ENCODE results near the gene TOLLIP.
"Not testable (repeated sequence)": the region's sequence is repeated elsewhere in the genome, so short reads cannot be mapped to it uniquely, and the experiment has no call there.

TOLLIP gene

GRCh38 chr11:1261241-1262071 lies 48.0 kb downstream of the TOLLIP start:
- no peak for DNase-seq

GRCh38 chr11:1260620-1261019 lies 48.8 kb downstream of the TOLLIP start:
- no peak for DNase-seq

GRCh38 chr11:1260023-1260501 lies 49.4 kb downstream of the TOLLIP start:
- no peak for DNase-seq

GRCh38 chr11:1259561-1259960 lies 49.9 kb downstream of the TOLLIP start:
- no peak for DNase-seq

GRCh38 chr11:1259076-1259461 lies 50.4 kb downstream of the TOLLIP start:
- no peak for DNase-seq

GRCh38 chr11:1258401-1259075 lies 50.9 kb downstream of the TOLLIP start:
- DNase-seq, result no peak

GRCh38 chr11:1257916-1258315 lies 51.5 kb downstream of the TOLLIP start:
- DNase-seq, result no peak

GRCh38 chr11:1257366-1257765 lies 52.1 kb downstream of the TOLLIP start:
- no peak for DNase-seq

GRCh38 chr11:1256257-1257045 lies 53.0 kb downstream of the TOLLIP start:
- DNase-seq, result no peak

GRCh38 chr11:1255151-1255550 lies 54.3 kb downstream of the TOLLIP start:
- DNase-seq, result no peak

GRCh38 chr11:1254733-1255132 lies 54.7 kb downstream of the TOLLIP start:
- DNase-seq, result no peak

- no peak for DNase-seq
These were observed 55.3 kb downstream of the TOLLIP start for GRCh38 chr11:1254086-1254648.

- no peak for DNase-seq
These were observed 56.3 kb downstream of the TOLLIP start for GRCh38 chr11:1253103-1253485.

- no peak for DNase-seq
These were observed 56.9 kb downstream of the TOLLIP start for GRCh38 chr11:1252371-1253102.

GRCh38 chr11:1251236-1251770 lies 58.1 kb downstream of the TOLLIP start:
- DNase-seq, result no peak

- not testable (repeated sequence) for DNase-seq
These were observed 59.0 kb downstream of the TOLLIP start for GRCh38 chr11:1250411-1250810.

GRCh38 chr11:1248951-1249350 lies 60.5 kb downstream of the TOLLIP start:
- DNase-seq, result not testable (repeated sequence)

GRCh38 chr11:1247026-1247425 lies 62.4 kb downstream of the TOLLIP start:
- DNase-seq, result not testable (repeated sequence)

GRCh38 chr11:1246301-1246700 lies 63.1 kb downstream of the TOLLIP start:
- not testable (repeated sequence) for DNase-seq

- DNase-seq, result not testable (repeated sequence)
These were observed 63.7 kb downstream of the TOLLIP start for GRCh38 chr11:1245717-1246116.

- DNase-seq, result not testable (repeated sequence)
These were observed 64.9 kb downstream of the TOLLIP start for GRCh38 chr11:1244557-1244956.

- DNase-seq, result not testable (repeated sequence)
These were observed 65.9 kb downstream of the TOLLIP start for GRCh38 chr11:1243521-1243920.
